GM21825 (cell line): ENCODE results near the gene NUP37.
"Not testable (repeated sequence)": the region's sequence is repeated elsewhere in the genome, so short reads cannot be mapped to it uniquely, and the experiment has no call there.

Experiments
- ATAC-seq: cut with Tn5 transposase; IDR thresholded peaks from one replicate; pipeline ENCODE4 v1.9.1; 2021; ENCODE audit warnings: mild to moderate bottlenecking, moderate library complexity; ENCODE audit not compliant: unreplicated experiment

Gene NUP37

GRCh38 chr12:102093319-102093718 is 26.6 kb downstream of the NUP37 start:
- ATAC-seq, result no peak

- ATAC-seq, result not testable (repeated sequence)
These were observed 30.6 kb downstream of the NUP37 start for GRCh38 chr12:102089228-102089835.

GRCh38 chr12:102080842-102081241 is 39.1 kb downstream of the NUP37 start:
- ATAC-seq, result no peak

GRCh38 chr12:102072092-102072491 is 47.8 kb downstream of the NUP37 start:
- ATAC-seq, result not testable (repeated sequence)

- ATAC-seq, result no peak
These were observed 50.2 kb downstream of the NUP37 start for GRCh38 chr12:102069707-102070106.

GRCh38 chr12:102067574-102068258 is 52.2 kb downstream of the NUP37 start:
- ATAC-seq, result no peak

GRCh38 chr12:102064476-102064875 is 55.4 kb downstream of the NUP37 start:
- no peak for ATAC-seq

GRCh38 chr12:102063069-102063468 is 56.8 kb downstream of the NUP37 start:
- no peak for ATAC-seq

GRCh38 chr12:102062419-102062806 is 57.5 kb downstream of the NUP37 start:
- no peak for ATAC-seq

- peak; percentile 97 for ATAC-seq
These were observed 58.1 kb downstream of the NUP37 start, which contains the start of gene WASHC3 for GRCh38 chr12:102061560-102062418. WASHC3 (minus strand) TSS chr12:102061991; CDS start chr12:102061962, 29 bp downstream.

GRCh38 chr12:102061096-102061559 is 58.8 kb downstream of the NUP37 start:
- peak; percentile 34 for ATAC-seq

- ATAC-seq, result no peak
These were observed 60.6 kb downstream of the NUP37 start for GRCh38 chr12:102059343-102059742.

GRCh38 chr12:102054345-102054744 is 65.6 kb downstream of the NUP37 start:
- ATAC-seq, result no peak

GRCh38 chr12:102053062-102053349 is 66.9 kb downstream of the NUP37 start:
- no peak for ATAC-seq

GRCh38 chr12:102052192-102053061 is 67.5 kb downstream of the NUP37 start:
- no peak for ATAC-seq

GRCh38 chr12:102051431-102051965 is 68.4 kb downstream of the NUP37 start:
- peak; percentile 49 for ATAC-seq

GRCh38 chr12:102050660-102051430 is 69.1 kb downstream of the NUP37 start:
- no peak for ATAC-seq

GRCh38 chr12:102043928-102044327 is 76.0 kb downstream of the NUP37 start:
- ATAC-seq, result peak; percentile 88

GRCh38 chr12:102033991-102034745 is 85.7 kb downstream of the NUP37 start:
- no peak for ATAC-seq
